Endometrial microvascular endothelial cells (primary cell): Measurements from ENCODE around the gene IPP. TPM values are rescaled to one million over a fixed set of nuclear protein-coding genes. Genes with fewer than 3 reads are reported as not detected.

Source experiments
- in situ Hi-C: cut with HindIII; loops from 2 replicates; pipeline ENCODE4 v1.10.0; 2017; ENCODE audit warnings: low sequenced_read_pairs, low pct_unique_long_range_greater_than_20kb; ENCODE audit errors: inconsistent ontology term
- total RNA-seq: library from RNA; depleted of rRNA; stranded (reverse); fragments of >200 nt; gene quantifications from one replicate; pipeline ENCODE4 v1.2.3, GENCODE V29; 2015; ENCODE audit errors: inconsistent ontology term

Gene IPP
- total RNA-seq, 1 donor from 2014 or later = 8.5 TPM

DNA sequence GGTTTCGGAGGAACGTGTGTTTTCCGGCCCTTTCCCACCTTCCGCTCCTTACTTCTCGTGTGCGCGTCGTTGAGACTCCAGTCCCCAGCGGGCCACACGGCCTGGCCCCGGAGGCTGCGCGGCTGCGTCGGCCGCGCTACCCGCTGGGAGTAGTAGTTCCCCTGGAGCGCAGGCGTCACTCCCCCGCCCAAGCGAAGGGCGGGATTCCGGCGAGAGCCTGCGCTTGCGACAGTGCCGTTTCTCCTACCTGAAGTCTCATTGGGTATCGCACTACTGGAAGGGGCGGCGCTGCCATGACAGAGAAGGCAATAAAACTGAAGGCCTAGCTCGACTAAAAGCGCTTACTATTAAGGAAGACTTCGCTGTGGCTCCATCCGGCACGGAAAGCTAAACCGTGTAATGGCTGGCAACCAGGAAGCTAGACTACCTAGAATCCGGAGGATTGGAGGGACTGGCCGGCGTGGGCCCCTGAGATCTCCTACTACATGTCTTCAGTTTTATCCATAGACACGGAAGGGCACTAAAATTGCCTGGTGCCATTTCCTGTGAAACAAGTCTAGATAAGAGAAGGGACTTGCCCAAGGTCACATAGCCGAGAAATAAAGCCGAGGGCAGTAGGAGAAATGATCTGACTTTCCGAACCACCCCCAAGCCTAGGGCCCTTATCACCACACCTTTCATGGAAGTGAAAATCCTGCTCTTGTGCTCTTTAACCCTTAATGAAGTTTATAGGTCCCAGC lies 63.3 kb downstream of the IPP start:
- in situ Hi-C loops = loop anchor here (25.0 kb wide), 1 partner anchor 125 kb away; the partner anchor contains the start of gene MAST2

GRCh38 chr1:45686288-45687013 lies 64.0 kb downstream of the IPP start, which contains the start of gene GPBP1L1:
Gene GPBP1L1, minus strand, starts transcription at chr1:45686533. Its CDS starts 27,446 bp downstream, at chr1:45659087.
- in situ Hi-C loops = loop anchor here (25.0 kb wide), 1 partner anchor 126 kb away; the partner anchor contains the start of gene MAST2

- in situ Hi-C loops = loop anchor here (25.0 kb wide), 1 partner anchor 126 kb away; the partner anchor contains the start of gene MAST2
Observed at GRCh38 chr1:45686015-45686287, 64.5 kb downstream of the IPP start.

- in situ Hi-C loops = loop anchor here (25.0 kb wide), 1 partner anchor 127 kb away; the partner anchor contains the start of gene MAST2
Observed at GRCh38 chr1:45685308-45686014, 65.0 kb downstream of the IPP start.

DNA sequence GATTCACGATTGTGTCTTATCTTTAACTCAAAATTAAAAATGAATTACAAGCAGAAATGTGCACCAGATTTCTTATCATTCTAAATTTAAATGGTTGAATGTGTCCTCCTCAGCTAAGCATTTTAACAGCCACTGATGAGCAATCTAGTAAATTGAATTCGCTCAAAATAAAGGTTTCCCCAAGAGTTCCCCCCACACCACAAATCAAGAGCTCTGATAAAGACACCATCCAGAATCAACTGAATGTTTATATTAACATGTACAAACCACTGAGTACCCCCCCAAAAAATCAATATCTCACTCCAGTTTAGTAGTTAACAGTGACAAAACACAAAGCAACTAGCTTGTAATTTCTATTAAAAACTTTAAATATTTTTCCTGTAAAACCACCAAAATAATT lies 66.1 kb downstream of the IPP start:
- in situ Hi-C loops = loop anchor here (25.0 kb wide), 1 partner anchor 128 kb away; the partner anchor contains the start of gene MAST2

DNA sequence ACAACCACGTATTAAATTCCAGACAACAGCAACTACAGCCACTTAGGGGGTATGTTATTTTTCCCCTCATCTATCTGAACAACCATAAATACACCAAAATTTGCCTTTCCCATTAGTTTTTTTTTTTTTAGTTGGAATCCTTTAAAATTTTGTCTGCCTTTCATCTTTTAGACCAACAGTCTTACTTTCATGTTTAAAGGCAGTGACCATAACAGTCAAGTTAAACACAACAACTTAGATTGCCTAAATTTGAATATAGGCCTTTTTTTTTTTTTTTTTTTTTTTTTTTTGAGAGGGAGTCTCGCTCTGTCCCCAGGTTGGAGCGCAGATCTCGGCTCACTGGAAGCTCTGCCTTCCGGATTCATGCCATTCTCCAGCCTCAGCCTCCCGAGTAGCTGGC lies 67.5 kb downstream of the IPP start:
- in situ Hi-C loops = loop anchor here (25.0 kb wide), 1 partner anchor 129 kb away; the partner anchor contains the start of gene MAST2

DNA sequence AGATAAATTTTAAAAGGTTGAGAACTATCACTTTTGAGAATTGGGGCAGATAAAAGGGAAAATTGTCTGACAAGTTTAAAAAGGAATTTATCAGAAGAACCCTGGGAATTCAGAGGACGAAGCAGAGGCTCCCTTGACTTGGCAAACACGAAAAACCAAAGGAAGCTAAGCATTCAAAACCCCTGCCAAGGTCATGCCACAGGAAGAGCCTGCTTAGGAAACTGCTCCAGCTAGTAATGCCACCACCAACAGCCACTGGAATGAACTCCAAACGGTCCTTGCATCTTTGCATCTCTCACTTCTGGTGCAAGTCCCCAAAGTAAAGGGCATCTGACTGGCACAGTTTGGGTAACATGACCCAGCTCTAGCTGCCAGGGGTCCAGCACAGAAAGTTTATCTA lies 71.3 kb downstream of the IPP start:
- in situ Hi-C loops = loop anchor here (25.0 kb wide), 1 partner anchor 133 kb away; the partner anchor contains the start of gene MAST2

- in situ Hi-C loops = loop anchor here (25.0 kb wide), 1 partner anchor 134 kb away; the partner anchor contains the start of gene MAST2
Observed at GRCh38 chr1:45678489-45678888, 72.0 kb downstream of the IPP start.

GRCh38 chr1:45677751-45678245 lies 72.7 kb downstream of the IPP start:
- in situ Hi-C loops = loop anchor here (25.0 kb wide), 1 partner anchor 135 kb away; the partner anchor contains the start of gene MAST2

DNA sequence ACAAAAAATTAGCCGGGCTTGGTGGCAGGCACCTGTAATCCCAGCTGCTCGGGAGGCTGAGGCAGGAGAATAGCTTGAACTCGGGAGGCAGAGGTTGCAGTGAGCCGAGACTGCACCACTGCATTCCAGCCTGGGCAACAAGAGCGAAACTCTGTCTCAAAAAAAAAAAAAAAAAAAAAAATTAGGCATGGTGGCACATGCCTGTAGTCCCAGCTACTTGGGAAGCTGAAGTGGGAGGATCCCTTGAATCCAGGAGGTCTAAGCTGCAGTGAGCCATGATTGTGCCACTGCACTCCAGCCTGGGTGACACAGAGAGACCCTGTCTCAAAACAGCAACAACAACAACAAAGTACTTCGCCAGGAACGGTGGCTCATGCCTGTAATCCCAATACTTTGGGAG lies 73.9 kb downstream of the IPP start:
- in situ Hi-C loops = loop anchor here (25.0 kb wide), 1 partner anchor 136 kb away; the partner anchor contains the start of gene MAST2

DNA sequence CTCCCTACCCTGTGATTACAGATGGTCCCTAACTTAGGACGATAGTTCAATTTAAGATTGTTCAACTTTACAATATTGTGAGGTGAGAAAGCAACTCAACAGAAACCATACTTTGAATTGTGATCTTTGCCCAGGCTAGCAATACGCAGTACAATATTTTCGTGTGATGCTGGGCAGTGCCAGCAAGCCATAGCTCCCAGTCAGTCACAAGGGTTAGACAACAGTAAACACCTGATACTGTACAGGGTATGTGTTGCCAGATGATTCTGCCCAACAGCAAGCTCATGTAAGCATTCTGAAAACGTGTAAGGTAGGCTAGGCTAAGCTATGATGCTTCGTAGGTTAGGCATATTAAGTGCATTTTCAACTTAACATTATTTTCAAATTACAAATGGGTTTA lies 76.0 kb downstream of the IPP start:
- in situ Hi-C loops = no loop called here

DNA sequence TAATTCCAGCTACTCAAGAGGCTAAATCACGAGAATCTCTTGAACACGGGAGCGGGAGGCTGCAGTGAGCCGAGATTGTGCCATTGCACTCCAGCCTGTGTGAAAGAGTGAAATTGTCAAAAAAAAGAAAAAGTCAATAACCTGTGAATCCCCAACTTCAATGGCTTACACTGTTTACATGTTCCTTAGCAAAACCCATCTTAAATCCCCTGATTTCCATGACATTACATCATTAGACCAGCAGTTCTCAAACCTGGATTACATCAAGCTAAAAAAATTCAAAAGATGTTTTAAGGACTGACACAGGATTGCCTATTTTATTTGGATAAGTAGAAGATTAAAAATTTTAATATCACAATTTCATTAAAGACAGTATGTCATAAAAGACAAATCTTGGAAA lies 76.5 kb downstream of the IPP start:
- in situ Hi-C loops = no loop called here

DNA sequence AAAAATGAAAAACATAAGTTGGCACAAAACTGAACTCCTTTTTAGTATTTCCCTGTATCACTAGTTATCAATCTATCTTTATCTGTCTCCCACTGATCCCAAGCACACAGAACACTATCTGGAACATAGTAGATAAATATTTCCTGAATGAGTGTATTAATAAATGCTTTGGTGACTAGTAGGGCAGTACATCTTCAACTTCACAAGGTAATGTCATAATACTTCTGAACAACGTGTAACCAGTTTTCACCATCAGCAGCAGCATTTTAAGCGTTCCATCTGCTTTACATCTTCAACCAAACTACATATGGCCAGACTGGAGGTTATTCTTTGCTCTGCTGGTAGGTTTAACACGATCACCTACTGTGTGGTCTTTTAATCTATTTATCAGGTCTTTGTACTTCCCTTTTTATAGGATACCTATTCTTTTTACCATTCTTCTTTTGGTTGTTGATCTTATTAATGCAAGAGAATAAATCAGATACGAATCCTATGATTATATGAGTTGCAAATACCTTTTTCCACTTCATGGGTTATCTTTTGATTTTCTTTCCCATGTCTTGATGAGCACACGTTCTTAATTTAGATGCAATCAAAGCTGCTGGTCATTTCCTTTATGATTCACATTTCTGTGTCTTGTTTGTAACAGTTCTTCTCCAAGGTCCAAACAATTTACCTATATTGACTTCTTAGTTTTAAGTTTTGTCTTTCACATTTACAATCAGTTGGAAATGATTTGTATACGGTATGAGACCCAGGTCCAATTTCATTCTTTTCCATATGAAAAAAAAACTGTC lies 80.4 kb downstream of the IPP start:
- in situ Hi-C loops = no loop called here

GRCh38 chr1:45669379-45669778 lies 81.1 kb downstream of the IPP start:
- in situ Hi-C loops = no loop called here

DNA sequence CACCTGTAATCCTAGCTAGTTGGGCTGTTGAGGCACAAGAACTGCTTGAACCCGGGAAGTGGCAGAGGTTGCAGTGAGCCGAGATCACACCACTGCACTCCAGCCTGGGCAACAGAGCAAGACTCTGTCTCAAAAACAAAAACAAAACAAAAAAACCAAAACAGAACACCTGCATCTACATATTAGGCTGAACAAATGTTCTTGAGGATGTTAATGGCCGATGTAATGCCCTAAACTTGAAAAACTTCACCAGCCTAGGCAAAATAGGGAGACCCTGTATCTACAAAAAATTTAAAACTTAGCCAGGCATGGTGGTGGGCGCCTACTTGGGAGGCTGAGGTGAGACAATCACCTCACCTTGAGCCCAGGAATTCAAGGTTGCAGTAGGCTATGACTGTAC lies 81.9 kb downstream of the IPP start:
- in situ Hi-C loops = no loop called here

GRCh38 chr1:45667321-45668111 lies 82.9 kb downstream of the IPP start:
- in situ Hi-C loops = no loop called here

GRCh38 chr1:45666836-45667235 lies 83.6 kb downstream of the IPP start:
- in situ Hi-C loops = no loop called here

GRCh38 chr1:45660336-45660735 lies 90.1 kb downstream of the IPP start:
- in situ Hi-C loops = no loop called here
